NT2/D1 (cell line): ENCODE data around the gene IKZF3.

Source experiments
- DNase-seq: peaks from one replicate; pipeline ENCODE4 v3.0.0-alpha.2; 2011; ENCODE audit warnings: low read depth, low spot score
- H3K27me3 ChIP-seq: 2 replicates; pipeline ENCODE4 v1.6.0; 2011; ENCODE audit warnings: mild to moderate bottlenecking; ENCODE audit not compliant: insufficient read length, insufficient read depth
- H3K36me3 ChIP-seq: 2 replicates; pipeline ENCODE4 v1.6.1; 2011; ENCODE audit warnings: mild to moderate bottlenecking, low read length, mixed read lengths; ENCODE audit not compliant: insufficient read depth, insufficient read length
- H3K4me1 ChIP-seq: 2 replicates; pipeline ENCODE4 v1.5.1; 2011; ENCODE audit not compliant: insufficient read depth, insufficient read length
- H3K4me3 ChIP-seq: 2 replicates; pipeline ENCODE4 v1.5.1; 2011; ENCODE audit warnings: low read depth; ENCODE audit not compliant: insufficient read length
- H3K9ac ChIP-seq: 2 replicates; pipeline ENCODE4 v1.6.0; 2011; ENCODE audit warnings: low read depth; ENCODE audit not compliant: insufficient read length
- H3K9me3 ChIP-seq: 2 replicates; pipeline ENCODE4 v1.5.1; 2011; ENCODE audit warnings: mild to moderate bottlenecking, low read length; ENCODE audit not compliant: insufficient read depth
- SUZ12 ChIP-seq: IDR thresholded peaks from 2 replicates; pipeline ENCODE4 v1.6.1; 2011; ENCODE audit not compliant: insufficient read length, insufficient read depth; ENCODE audit errors: extremely low read depth
- YY1 ChIP-seq: IDR thresholded peaks from 2 replicates; pipeline ENCODE4 v1.6.1; 2011; ENCODE audit not compliant: insufficient read length, insufficient read depth
- ZNF274 ChIP-seq: IDR thresholded peaks from 2 replicates; pipeline ENCODE4 v1.6.1; 2011; ENCODE audit warnings: mild to moderate bottlenecking, low read depth, low read length

Gene IKZF3

DNA sequence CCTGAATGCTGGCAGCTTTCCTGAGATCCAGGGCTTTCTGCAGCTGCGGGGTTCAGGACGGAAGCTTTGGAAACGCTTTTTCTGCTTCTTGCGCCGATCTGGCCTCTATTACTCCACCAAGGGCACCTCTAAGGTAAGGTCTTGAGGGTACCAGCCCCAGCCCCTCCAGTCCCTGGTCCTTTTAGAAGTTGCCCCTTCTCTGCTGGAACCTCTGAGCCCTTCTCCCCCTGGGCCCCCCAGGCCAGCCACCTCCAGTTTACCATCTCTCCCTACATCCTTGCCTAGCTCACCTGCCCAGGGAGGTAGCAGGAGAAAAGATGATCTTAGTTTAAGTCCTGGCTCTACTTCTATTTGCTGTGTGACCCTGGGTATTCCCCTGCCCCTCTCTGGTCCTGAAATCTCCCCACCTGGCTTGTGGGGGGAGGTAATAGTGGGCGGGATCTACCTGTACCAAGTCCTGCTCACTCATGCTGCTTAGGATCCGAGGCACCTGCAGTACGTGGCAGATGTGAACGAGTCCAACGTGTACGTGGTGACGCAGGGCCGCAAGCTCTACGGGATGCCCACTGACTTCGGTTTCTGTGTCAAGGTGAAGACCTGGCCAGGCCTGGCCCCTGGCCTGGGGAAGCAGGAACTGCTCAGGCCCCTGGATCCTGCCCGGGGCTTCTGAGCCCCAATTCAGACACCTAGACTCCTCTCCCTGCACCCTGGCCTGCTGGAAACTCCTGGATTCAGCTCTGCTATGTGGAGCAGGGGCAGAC is 119.9 kb downstream of the IKZF3 start:
- no peaks in the 10 kb centered on the region for H3K27me3 ChIP-seq
- H3K9me3 ChIP-seq = no peaks in the 10 kb centered on the region
- DNase-seq = no peak
- no peak overlapping the region for H3K9ac ChIP-seq
- no peaks in the 10 kb centered on the region for H3K36me3 ChIP-seq
- TF ChIP-seq SUZ12 = no peak
- TF ChIP-seq ZNF274 = no peak
- TF ChIP-seq YY1 = no peak
- H3K4me3 ChIP-seq = no peak overlapping the region
- H3K4me1 ChIP-seq = peaks cover 19% of the 10 kb centered on the region

DNA sequence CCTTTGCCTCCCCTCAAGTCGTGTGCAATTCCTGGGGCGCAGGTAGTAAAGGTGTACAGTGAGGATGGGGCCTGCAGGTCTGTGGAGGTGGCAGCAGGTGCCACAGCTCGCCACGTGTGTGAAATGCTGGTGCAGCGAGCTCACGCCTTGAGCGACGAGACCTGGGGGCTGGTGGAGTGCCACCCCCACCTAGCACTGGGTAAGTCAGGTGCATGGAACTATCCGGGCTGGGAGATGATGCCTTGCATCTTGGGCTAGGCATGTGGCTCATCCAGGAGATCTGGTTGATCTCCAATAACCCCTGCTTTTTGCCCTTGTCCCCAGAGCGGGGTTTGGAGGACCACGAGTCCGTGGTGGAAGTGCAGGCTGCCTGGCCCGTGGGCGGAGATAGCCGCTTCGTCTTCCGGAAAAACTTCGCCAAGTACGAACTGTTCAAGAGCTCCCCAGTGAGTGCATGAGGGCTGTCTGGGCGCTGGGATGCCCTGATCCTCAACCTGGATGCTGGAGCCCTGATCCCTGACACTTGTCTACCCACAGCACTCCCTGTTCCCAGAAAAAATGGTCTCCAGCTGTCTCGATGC is 121.2 kb downstream of the IKZF3 start:
- Histone ChIP-seq H3K9me3 (no peaks in the 10 kb centered on the region), H3K27me3 (peaks cover 9% of the 10 kb centered on the region), H3K4me3 (no peak overlapping the region), H3K36me3 (no peaks in the 10 kb centered on the region), H3K4me1 (peaks cover 19% of the 10 kb centered on the region), H3K9ac (peak overlapping the region; percentile 36)
- TF ChIP-seq YY1 = no peak
- no peak for TF ChIP-seq SUZ12
- no peak for TF ChIP-seq ZNF274
- no peak for DNase-seq

DNA sequence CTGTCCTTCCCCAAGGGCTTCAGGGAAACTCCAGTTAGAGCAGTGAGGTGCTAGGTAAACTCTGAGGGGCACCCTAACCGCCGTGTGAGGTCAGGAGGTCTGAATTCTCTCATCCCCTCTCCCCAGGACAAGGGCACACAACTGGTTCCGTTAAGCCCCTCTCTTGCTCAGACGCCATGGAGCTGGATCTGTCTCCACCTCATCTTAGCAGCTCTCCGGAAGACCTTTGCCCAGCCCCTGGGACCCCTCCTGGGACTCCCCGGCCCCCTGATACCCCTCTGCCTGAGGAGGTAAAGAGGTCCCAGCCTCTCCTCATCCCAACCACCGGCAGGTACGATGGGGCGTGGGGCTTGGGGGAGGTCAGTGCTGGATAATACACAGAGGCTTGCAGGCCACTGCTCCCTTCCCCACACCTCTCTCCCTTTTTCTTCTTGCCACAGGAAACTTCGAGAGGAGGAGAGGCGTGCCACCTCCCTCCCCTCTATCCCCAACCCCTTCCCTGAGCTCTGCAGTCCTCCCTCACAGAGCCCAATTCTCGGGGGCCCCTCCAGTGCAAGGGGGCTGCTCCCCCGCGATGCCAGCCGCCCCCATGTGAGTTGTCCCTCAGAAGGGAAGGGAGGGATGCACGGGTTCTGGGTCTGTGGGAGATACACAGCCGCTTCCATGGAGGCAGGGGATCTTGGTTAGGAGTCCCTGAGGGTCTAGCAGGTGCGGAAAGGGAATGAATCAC is 121.8 kb downstream of the IKZF3 start:
- Histone ChIP-seq H3K4me1 (peaks cover 19% of the 10 kb centered on the region), H3K4me3 (no peak overlapping the region), H3K27me3 (peaks cover 15% of the 10 kb centered on the region), H3K9ac (no peak overlapping the region), H3K9me3 (no peaks in the 10 kb centered on the region), H3K36me3 (no peaks in the 10 kb centered on the region)
- TF ChIP-seq ZNF274 = no peak
- no peak for DNase-seq

DNA sequence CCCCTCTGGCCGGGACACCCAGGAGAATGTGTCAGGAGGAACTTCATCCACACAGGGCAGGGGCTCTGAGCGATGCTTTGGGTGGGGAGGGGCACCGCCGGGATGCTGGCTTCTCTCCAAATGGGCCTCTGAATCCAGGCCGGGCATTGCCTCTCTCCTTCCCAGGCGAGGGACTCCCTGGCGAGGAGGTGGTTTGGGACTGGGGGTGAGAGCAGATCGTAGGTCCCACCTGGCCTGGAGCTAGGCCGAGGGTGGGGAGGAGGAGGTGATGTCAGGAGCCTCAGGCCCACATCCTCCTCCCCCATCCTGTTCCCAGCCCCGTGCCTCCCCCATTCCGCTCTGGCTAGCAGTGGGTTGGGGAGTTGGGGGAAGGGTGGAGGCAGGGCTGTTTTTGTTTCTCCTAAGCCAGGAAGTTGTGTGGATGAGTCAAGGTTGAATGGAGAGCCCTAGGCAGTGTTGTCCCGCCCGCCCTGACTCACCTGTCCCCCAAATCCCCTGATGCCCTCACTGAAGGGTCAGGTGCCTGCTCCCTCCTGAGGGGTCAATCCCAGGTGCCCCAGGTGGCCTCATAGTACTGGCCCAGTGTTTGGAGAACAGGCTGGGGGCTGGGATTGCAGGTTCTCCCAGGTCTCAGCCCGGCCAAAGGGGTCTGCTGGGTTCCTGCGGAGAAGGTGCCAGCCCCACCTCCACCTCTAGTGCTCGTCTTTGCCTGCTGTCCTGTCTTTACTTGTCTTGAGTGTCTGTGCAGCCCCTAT is 123.6 kb downstream of the IKZF3 start:
- peaks cover 16% of the 10 kb centered on the region for H3K27me3 ChIP-seq
- peak overlapping the region; percentile 33 for H3K4me3 ChIP-seq
- H3K9ac ChIP-seq = peak overlapping the region; percentile 78
- no peaks in the 10 kb centered on the region for H3K9me3 ChIP-seq
- peaks cover 22% of the 10 kb centered on the region for H3K4me1 ChIP-seq
- DNase-seq = peak; percentile 84
- TF ChIP-seq ZNF274 (no peak), YY1 (no peak), SUZ12 (no peak)
- no peaks in the 10 kb centered on the region for H3K36me3 ChIP-seq

DNA sequence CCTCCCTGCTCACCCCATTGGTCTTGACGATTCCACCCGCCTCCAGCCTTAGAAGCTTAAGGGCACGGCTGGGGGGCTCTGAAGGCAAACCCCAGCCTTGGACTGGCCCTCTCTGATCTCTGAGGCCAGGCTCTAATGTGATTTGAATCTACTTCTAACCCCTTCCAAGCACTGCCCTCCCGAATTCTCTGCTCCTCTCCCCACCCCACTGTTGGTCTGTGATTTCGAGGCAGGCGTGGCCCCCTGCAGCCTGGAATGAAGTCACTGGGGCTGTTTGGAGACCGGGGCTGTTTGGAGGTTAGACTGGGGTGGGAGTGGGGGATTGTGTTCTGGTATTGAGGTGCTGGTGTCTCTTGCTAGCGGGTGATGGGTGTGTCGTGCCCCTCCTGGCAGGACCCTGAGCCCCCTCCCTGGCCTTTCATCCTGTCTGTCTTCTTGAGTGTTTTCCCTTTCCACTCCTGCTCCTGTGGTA is 124.2 kb downstream of the IKZF3 start:
- peaks cover 16% of the 10 kb centered on the region for H3K27me3 ChIP-seq
- no peak for DNase-seq
- no peak for TF ChIP-seq SUZ12
- no peak for TF ChIP-seq YY1
- TF ChIP-seq ZNF274 = no peak
- H3K36me3 ChIP-seq = no peaks in the 10 kb centered on the region
- no peaks in the 10 kb centered on the region for H3K9me3 ChIP-seq
- peaks cover 22% of the 10 kb centered on the region for H3K4me1 ChIP-seq
- H3K4me3 ChIP-seq = peak overlapping the region; percentile 33
- H3K9ac ChIP-seq = peak overlapping the region; percentile 78

DNA sequence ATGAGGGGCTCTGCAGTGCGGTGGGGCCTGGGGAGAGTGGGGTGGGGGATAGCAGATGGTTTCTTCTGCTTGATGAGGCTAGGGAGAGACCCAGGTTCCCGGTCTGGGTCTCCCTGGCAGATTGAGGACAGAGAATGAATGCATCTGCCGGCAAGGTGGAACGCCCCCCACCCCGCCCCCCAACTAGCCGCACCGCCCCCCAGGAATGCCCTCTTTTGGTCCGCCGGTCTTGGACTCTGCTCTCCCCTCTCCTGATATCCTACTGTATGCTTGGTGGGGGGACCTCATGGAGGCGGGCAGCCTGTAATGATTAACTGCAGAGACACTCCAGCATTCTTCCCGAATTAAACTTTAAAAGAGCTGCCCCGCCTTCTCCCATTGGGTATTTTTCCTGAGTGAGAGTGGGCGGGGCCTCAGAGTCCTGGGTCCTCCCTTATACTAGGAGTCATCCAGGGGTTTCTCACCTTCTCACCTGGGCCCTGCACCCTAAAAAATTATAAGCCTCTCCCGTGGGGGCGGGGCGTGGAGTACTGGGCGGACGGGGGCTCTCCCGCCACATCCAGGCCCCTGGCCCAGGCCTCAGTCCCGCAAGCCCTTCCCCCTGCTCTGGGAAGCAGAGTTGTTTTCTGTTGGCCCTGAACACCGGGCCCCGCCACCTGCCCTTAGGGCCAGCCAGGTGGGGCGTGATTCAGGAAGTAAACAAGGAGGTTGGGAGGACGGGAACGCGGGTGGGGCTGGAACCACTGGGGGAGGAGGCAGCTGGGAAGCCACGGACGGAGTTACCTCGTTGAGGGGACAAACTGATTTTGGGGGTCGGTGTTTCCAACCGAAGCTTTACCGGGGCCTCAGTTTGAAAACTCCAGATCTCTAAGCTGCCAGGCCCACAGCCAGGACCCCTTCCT is 124.9 kb downstream of the IKZF3 start:
- no peak for DNase-seq
- TF ChIP-seq YY1 (no peak), SUZ12 (no peak), ZNF274 (no peak)
- Histone ChIP-seq H3K4me3 (peak overlapping the region; percentile 53), H3K36me3 (no peaks in the 10 kb centered on the region), H3K27me3 (peaks cover 16% of the 10 kb centered on the region), H3K9ac (peak overlapping the region; percentile 78), H3K9me3 (no peaks in the 10 kb centered on the region), H3K4me1 (peaks cover 20% of the 10 kb centered on the region)
